HG03025 (cell line): ENCODE results near the gene LRCH3.

Experiments used
- ATAC-seq: cut with Tn5 transposase; IDR thresholded peaks from one replicate; pipeline ENCODE4 v1.9.1; 2021; ENCODE audit warnings: mild to moderate bottlenecking, moderate library complexity; ENCODE audit not compliant: unreplicated experiment, low FRiP score

LRCH3 gene

DNA sequence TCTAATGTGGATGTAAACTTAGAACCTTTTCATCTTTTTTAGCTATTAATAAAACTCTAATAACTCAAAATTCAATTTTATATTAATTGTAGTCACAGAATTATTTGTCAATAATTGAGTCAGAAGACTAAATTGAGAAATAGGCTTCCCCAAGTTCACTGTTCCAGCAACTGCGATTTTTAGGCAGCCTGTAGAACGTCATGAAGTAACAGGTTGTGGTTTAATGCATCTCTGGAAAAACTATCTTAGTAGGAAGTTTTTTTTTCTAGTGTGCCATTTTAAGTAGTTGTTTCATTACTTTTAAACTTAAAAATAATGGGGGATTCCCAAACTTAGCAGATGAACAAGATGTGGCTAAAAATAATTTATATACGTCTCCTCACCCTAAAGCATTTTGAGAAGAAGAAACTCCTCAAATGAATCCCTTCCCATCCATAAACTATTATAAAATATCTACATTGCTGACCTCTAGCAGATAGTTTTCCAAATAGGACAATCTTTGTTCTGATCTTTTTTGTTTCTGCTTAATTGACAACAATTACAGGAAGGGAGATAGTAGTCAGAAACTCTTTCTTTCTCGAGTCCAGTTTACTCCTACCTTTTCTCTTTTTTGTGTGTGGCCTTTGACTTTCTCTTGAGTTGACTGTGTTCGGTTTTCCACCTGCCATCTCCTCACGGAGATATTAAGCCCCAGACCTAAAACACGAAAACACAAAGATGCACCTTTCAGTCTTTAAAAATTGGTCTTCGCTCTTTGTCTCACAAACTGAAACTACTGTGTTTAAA is 43.1 kb downstream of the LRCH3 start:
- no peak for ATAC-seq

GRCh38 chr3:197835509-197835908 is 44.5 kb downstream of the LRCH3 start:
- no peak for ATAC-seq

GRCh38 chr3:197836244-197836643 is 45.2 kb downstream of the LRCH3 start:
- ATAC-seq = no peak

DNA sequence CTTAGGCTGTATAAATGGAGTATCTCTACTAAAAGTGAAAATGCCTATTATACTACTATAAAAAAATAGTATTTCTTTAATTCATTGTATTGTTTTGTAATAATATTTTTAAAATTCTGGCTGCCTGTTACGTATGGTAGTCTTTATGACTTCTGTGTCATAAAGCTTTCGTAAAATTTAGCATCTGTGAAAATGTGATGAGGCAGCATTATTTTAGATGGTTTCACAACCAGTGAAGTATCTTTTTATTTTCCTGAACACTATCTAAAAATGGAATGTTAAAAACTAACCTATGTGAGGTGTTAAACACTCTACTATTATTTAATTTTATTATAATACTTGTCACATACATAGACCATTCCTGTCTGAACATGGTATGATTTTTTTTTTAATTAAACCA is 46.2 kb downstream of the LRCH3 start:
- no peak for ATAC-seq

DNA sequence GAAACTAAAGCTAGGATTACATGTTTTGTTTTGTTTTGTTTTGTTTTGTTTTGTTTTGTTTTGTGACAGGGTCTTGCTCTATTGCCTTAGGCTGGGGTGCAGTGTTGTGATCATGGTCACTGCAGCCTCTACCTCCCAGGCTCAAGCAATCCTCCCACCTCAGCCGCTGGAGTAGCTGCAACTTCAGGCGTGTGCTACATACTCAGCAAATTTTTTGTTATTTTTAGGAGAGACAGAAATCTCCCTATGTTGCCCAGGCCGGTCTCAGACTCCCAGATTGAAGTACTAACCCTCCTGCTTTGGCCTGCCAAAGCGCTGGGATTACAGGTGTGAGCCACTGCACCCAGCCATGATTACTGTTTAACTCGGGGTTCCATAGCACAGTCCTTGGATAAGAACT is 50.7 kb downstream of the LRCH3 start:
- no peak for ATAC-seq

DNA sequence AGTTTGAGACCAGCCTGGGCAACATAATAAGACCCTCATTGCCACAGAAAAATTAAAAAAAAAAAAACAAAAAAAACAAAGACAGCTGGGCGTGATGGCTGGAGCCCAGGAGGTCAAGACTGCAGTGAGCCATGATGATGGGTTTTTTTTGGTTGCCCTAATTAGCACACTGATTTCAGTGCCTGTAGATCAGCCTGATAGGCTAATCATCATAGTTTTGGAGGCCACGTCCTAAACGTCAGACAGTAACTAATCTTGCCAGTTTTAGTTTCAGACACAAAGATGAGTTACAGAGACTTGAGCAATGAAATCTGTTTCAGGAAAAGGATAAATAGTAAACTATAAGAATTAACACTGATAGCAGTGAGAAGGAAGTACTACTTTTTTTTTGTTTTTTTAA is 55.4 kb downstream of the LRCH3 start:
- no peak for ATAC-seq

DNA sequence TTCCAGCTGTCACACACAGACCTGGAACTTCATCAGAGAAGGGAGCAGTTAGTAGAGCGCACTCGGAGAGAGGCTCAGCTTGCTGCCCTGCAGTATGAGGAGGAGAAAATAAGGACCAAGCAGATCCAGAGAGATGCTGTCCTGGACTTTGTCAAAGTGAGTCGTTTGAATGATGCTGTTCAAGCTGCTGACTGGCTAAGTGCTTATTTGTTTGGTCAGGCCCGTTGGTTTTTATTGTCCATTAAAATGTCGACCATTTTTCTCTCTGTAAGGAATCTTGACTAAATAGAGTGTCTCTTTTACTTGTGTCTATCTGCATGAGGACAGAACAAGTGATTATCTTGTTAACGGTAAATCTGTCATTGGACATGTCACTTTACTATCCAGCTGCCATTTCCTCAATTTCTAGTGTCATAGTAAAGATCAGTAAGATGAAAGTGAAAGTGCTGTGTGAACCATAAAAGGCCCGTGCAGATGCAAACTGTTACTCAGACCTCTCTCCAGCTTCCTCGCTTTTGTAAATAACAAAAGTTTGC is 56.9 kb downstream of the LRCH3 start:
- ATAC-seq = no peak

DNA sequence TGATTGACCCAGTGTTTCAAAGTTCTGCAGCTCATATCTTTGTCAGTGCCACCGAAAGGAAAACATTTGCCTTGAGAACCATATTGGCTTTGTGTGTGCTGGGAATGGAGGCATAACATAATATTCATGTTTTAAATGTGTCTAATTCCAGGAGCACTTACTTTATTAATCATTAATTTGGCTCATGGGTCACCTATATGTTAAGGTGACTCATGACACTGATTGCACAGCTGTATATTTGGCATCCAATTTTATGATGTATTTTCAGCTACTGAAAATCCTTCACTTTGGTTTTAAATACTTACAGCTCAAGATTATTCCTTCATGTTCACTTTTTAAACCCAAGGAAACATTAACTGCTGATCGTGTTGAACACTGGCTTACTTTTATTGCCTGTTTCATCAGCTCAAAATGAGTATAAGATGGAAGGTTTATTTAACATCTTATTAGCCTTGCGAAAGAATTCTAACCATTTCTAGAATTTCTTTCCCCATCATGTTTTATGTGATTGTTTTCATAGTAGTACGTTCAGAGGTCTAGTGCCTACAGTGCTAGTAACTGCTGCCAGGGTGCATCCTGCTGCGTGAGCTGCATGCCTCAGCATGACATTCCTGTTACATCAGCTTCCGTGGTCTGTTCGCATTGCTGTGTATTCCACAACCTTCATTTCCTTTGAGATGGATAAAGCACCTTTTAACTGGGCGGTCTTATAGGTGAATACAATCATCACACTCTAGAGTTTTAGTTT is 63.7 kb downstream of the LRCH3 start:
- no peak for ATAC-seq

DNA sequence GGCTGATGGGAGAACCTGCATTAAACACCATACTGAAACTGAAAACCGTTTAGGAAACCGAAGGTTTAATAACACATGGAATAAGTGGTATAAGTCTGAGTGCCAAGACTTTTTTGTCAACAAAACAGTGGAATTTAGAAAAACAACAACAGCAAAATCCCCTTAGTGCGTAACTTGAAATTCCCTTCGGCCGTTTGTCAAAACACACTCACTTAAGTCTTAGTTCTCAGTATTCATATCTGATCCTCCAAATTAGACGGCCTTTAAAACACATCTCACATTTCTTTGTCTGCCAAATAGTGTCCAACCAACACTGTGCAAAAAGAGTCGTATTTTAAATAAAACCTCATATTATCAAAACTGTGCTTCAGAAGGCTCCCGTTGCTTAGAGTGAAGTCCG is 64.5 kb downstream of the LRCH3 start:
- ATAC-seq = no peak

DNA sequence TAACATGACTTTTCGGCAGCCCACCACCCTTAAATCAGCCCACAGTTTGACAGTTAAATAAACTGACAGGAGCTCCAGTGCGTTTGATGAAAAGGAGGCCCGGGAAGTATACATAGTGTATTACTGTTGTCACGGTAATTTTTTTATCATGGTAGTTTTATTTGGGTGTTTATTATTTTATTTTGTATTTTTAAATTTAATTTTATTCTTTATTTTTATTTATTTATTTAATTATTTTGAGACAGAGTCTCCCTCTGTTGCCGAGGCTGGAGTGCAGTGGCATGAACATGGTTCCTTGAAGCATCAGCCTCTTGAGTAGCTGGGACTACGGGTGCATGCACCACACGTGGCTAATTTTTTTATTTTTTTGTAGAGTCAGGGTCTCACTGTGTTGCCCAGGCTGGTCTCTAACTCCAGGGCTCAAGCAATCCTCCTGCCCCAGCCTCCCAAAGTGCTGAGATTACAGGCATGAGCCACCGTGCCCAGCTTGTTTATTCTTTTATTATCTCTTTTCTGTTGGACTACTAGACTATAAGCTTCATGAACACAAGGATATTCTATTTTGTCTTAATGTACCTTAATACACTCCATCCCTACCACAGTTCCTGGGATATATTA is 65.3 kb downstream of the LRCH3 start:
- ATAC-seq = no peak

- no peak for ATAC-seq
These were observed 67.1 kb downstream of the LRCH3 start for GRCh38 chr3:197858133-197858532.

DNA sequence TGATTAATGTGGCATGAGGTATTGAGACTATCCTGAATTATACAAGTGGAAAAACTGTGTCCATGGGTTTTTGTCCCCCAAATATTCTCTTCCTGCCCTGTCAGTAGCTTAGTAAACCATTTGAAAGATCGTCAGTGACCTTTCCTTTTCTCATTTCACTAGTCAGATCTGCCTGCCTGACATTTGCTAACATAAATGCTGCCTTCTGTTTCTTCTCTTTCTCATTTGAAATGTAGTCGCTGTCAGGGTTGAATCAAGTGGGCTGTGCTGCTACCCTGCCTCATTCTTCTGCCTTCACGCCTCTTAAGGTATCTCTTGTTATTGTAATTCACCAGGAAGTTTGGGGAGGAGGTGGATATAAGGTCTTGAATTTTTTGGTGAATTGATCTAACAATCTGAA is 67.5 kb downstream of the LRCH3 start:
- no peak for ATAC-seq

- ATAC-seq = no peak
These were observed 75.0 kb downstream of the LRCH3 start for GRCh38 chr3:197866035-197866434.

DNA sequence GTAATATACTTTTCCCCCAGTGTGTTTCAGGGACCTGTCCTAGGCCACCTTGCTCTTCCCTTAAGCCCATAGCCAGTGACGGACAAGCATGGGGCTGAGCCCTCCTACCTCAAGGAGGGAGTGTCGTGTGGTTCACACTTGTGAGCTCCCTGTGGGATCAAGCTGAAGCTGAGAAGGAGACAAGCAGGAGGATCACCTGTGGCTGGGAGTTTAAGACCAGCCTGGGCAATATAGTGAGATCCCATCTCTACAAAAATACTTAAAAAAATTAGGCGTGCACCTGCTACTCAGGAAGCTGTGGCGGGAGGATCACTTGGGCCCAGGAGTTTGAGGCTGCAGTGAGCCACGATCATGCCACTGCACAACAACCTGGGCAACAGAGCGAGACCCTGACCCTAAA is 82.3 kb downstream of the LRCH3 start:
- no peak for ATAC-seq

GRCh38 chr3:197874064-197874463 is 83.0 kb downstream of the LRCH3 start:
- ATAC-seq = no peak

- no peak for ATAC-seq
These were observed 83.6 kb downstream of the LRCH3 start for GRCh38 chr3:197874653-197875052.

- ATAC-seq = no peak
These were observed 86.8 kb downstream of the LRCH3 start for GRCh38 chr3:197877902-197878301.

DNA sequence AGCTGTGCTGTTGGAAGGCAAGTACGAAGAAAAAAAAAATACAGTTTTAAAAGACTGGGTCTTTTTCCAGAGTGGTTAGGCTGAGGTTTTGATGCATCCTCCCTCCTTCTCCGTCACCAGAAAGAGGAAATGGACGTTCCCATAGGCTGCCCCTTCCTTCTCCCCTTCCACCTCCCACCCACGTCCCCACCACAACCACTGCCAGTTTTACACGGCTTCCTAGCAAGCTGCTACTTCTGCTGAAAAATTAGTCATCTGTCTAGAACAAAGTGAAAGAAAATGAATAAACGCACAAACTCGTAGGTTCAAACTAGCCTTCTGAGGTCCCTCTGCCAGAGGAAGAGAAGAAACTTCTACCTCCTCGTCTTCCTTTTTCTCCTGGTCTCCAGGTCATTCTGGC is 87.4 kb downstream of the LRCH3 start:
- no peak for ATAC-seq

- ATAC-seq = no peak
These were observed 89.6 kb downstream of the LRCH3 start for GRCh38 chr3:197880491-197881269.

- no peak for ATAC-seq
These were observed 90.4 kb downstream of the LRCH3 start for GRCh38 chr3:197881270-197881969.
